Stimulated activated naive CD8-positive, alpha-beta T cell treated with anti-CD3 and anti-CD28 coated beads, Interleukin-15, Interleukin-2, amounts not matched to agents 100 U/mL and 50 U/mL, for 24 hours (primary cell): ENCODE results near the gene NR1I2.

Experiments used
- ATAC-seq: fragments of 150-1000 bp; cut with Tn5 transposase; one replicate; pipeline ENCODE4 v1.10.0; 2021
- DNase-seq: peaks from one replicate; pipeline ENCODE4 v3.0.0; 2021

NR1I2 gene

GRCh38 chr3:119779731-119780383 lies 2.0 kb upstream of the NR1I2 start:
- DNase-seq (no peak), ATAC-seq (no peak)

- no peak for DNase-seq
- no peak for ATAC-seq
These were observed 559 bp downstream of the NR1I2 start for GRCh38 chr3:119782460-119782859.

- ATAC-seq = no peak
- no peak for DNase-seq
These were observed 1.4 kb downstream of the NR1I2 start for GRCh38 chr3:119783255-119783654.

GRCh38 chr3:119783883-119784282 lies 2.0 kb downstream of the NR1I2 start:
- DNase-seq = no peak
- no peak for ATAC-seq

GRCh38 chr3:119786409-119786808 lies 4.5 kb downstream of the NR1I2 start:
- ATAC-seq (no peak), DNase-seq (no peak)

- DNase-seq (no peak), ATAC-seq (no peak)
These were observed 8.5 kb downstream of the NR1I2 start for GRCh38 chr3:119790369-119790768.

- ATAC-seq (no peak), DNase-seq (no peak)
These were observed 10.4 kb downstream of the NR1I2 start for GRCh38 chr3:119792270-119792669.

GRCh38 chr3:119794401-119794800 lies 12.5 kb downstream of the NR1I2 start:
- no peak for DNase-seq
- ATAC-seq = no peak

- peak; percentile 19 for ATAC-seq
- no peak for DNase-seq
These were observed 13.2 kb downstream of the NR1I2 start for GRCh38 chr3:119794971-119795612.

- ATAC-seq (no peak), DNase-seq (no peak)
These were observed 13.9 kb downstream of the NR1I2 start for GRCh38 chr3:119795849-119796248.

- ATAC-seq = no peak
- no peak for DNase-seq
These were observed 14.5 kb downstream of the NR1I2 start for GRCh38 chr3:119796368-119796767.

GRCh38 chr3:119796785-119797184 lies 14.9 kb downstream of the NR1I2 start:
- DNase-seq = no peak
- no peak for ATAC-seq

GRCh38 chr3:119800844-119801243 lies 18.9 kb downstream of the NR1I2 start:
- no peak for DNase-seq
- no peak for ATAC-seq

GRCh38 chr3:119808244-119808643 lies 26.3 kb downstream of the NR1I2 start:
- DNase-seq = no peak
- no peak for ATAC-seq

- DNase-seq (no peak), ATAC-seq (no peak)
These were observed 26.9 kb downstream of the NR1I2 start for GRCh38 chr3:119808843-119809242.

GRCh38 chr3:119809249-119810017 lies 27.5 kb downstream of the NR1I2 start:
- ATAC-seq (no peak), DNase-seq (peak; percentile 35)

- ATAC-seq (peak; percentile 75), DNase-seq (peak; percentile 63)
These were observed 28.1 kb downstream of the NR1I2 start for GRCh38 chr3:119810018-119810435.

- ATAC-seq (no peak), DNase-seq (no peak)
These were observed 30.7 kb downstream of the NR1I2 start for GRCh38 chr3:119812491-119813058.

GRCh38 chr3:119815716-119816115 lies 33.8 kb downstream of the NR1I2 start:
- DNase-seq = no peak
- ATAC-seq = no peak

GRCh38 chr3:119817071-119817470 lies 35.2 kb downstream of the NR1I2 start:
- DNase-seq = no peak
- no peak for ATAC-seq

GRCh38 chr3:119817583-119818363 lies 35.9 kb downstream of the NR1I2 start:
- ATAC-seq = no peak
- no peak for DNase-seq

- no peak for DNase-seq
- ATAC-seq = no peak
These were observed 37.0 kb downstream of the NR1I2 start for GRCh38 chr3:119818937-119819336.
